Gastrocnemius medialis (tissue), 4 donors: Measurements from ENCODE around the gene CCNB2.

Experiments
- CTCF ChIP-seq, 5 experiments: fragments of 450-650 bp in 3 of 5; fragments of 200-600 bp in 2 of 5; sonication (generic) in 2 of 5; IDR thresholded peaks in 4 of 5; conservative IDR thresholded peaks in 1 of 5; 1 replicate in 4 of 5; 2 replicates in 1 of 5; pipeline ENCODE4 v1.5.1; 2016 to 2019; ENCODE audit warnings: antibody characterized with exemption in 5 of 5, mild to moderate bottlenecking in 3 of 5, moderate library complexity in 3 of 5
- POLR2A ChIP-seq, 2 donors: fragments of 450-650 bp; IDR thresholded peaks; one replicate each; pipeline ENCODE4 v1.6.1; 2017; ENCODE audit warnings: antibody characterized with exemption in 2 of 2, mild to moderate bottlenecking in 2 of 2, moderate library complexity in 2 of 2

- no peak for TF ChIP-seq POLR2A (IDR thresholded peaks at IDR 0.05)
- no peak for TF ChIP-seq CTCF (IDR thresholded peaks at IDR 0.05 in 4 of 5, conservative IDR thresholded peaks at IDR 0.05 in 1 of 5)
Observed at GRCh38 chr15:59087731-59088130, 17.2 kb upstream of the CCNB2 start.
